ENCODE measurements around the gene PRLH. TPM values are rescaled to one million over a fixed set of nuclear protein-coding genes. Genes with fewer than 3 reads are reported as not detected.

The PRLH gene
- total RNA-seq, 4 donors from 2014 or later = not detected

- no peak for TF ChIP-seq CTCF (IDR thresholded peaks at IDR 0.05; ENCODE audit: low read depth)
Observed at GRCh38 chr2:237567276-237568029, 1.1 kb downstream of the PRLH start.

GRCh38 chr2:237568121-237568660 is 1.8 kb downstream of the PRLH start:
- TF ChIP-seq CTCF (IDR thresholded peaks at IDR 0.05; ENCODE audit: low read depth) = no peak

- TF ChIP-seq CTCF (IDR thresholded peaks at IDR 0.05; ENCODE audit: low read depth) = no peak
Observed at GRCh38 chr2:237569041-237569440, 2.7 kb downstream of the PRLH start.

GRCh38 chr2:237569896-237570295 is 3.5 kb downstream of the PRLH start:
- no peak for TF ChIP-seq CTCF (IDR thresholded peaks at IDR 0.05; ENCODE audit: low read depth)

GRCh38 chr2:237570776-237571335 is 4.5 kb downstream of the PRLH start:
- TF ChIP-seq CTCF (IDR thresholded peaks at IDR 0.05; ENCODE audit: low read depth) = no peak

- no peak for TF ChIP-seq CTCF (IDR thresholded peaks at IDR 0.05; ENCODE audit: low read depth)
Observed at GRCh38 chr2:237571551-237571950, 5.2 kb downstream of the PRLH start.

DNA sequence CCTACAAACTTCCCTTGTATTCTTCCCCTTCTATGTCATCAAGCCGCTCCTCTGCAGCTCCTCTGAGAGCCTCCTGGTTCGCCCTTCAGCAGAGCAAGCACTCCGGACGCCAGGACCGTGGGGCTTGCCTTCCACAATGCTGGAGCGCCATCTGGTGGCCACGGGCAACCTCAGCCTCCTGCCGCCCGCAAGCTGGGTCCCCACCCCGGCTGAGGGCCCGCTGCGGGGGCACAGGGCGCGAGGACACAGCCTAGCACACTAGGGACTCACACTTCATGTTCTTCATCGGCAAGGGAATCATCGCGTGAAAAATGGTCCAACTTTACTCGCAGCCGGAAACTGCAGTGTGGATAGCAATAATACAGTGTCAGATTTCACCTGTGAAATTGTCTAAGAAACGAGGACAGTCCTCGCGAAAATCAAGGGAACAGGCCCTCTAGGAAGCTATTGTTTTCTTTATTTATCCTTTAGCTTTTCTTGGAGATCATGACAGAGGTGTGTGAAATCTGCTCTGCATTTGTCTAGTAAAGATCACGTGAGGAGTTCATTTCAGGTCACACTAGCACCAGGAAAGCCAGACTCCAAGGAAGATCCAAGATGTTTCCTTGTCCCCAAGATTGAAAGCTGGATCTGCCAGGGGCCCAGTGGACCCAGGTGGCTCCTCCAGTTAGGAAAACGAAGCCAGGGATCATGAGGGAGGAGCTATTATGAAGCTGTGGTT is 5.8 kb downstream of the PRLH start:
- no peak for TF ChIP-seq CTCF (IDR thresholded peaks at IDR 0.05; ENCODE audit: low read depth)
